Nephron progenitor cell (in vitro differentiated cells): ENCODE results near the gene ATP9A.
"Not testable (repeated sequence)": the region's sequence is repeated elsewhere in the genome, so short reads cannot be mapped to it uniquely, and the experiment has no call there.

Source experiments
- DNase-seq: peaks from one replicate; pipeline ENCODE4 v3.0.0; 2021
- H3K27ac Mint-ChIP-seq: 2 replicates; pipeline ENCODE4 v1.8.0; 2021; ENCODE audit warnings: mild to moderate bottlenecking, moderate library complexity, mixed read lengths
- H3K27me3 Mint-ChIP-seq: 2 replicates; pipeline ENCODE4 v1.8.0; 2021; ENCODE audit warnings: mild to moderate bottlenecking, low read depth, mixed read lengths; ENCODE audit not compliant: poor library complexity
- H3K36me3 Mint-ChIP-seq: 2 replicates; pipeline ENCODE4 v1.8.0; 2021; ENCODE audit warnings: low read depth, mixed read lengths
- H3K4me1 Mint-ChIP-seq: 2 replicates; pipeline ENCODE4 v1.8.0; 2021; ENCODE audit warnings: mixed read lengths
- H3K4me3 Mint-ChIP-seq: 2 replicates; pipeline ENCODE4 v1.8.0; 2021; ENCODE audit warnings: mild to moderate bottlenecking, moderate library complexity, mixed read lengths
- H3K9me3 Mint-ChIP-seq: 2 replicates; pipeline ENCODE4 v1.8.0; 2021; ENCODE audit warnings: mild to moderate bottlenecking, moderate library complexity, mixed read lengths
- TF ChIP-seq, protein P1 (sequence below): fragments of 200-600 bp; sonication (generic); IDR thresholded peaks from 2 replicates; pipeline ENCODE4 v1.5.0; 2021; ENCODE audit warnings: antibody characterized with exemption

The ATP9A gene

DNA sequence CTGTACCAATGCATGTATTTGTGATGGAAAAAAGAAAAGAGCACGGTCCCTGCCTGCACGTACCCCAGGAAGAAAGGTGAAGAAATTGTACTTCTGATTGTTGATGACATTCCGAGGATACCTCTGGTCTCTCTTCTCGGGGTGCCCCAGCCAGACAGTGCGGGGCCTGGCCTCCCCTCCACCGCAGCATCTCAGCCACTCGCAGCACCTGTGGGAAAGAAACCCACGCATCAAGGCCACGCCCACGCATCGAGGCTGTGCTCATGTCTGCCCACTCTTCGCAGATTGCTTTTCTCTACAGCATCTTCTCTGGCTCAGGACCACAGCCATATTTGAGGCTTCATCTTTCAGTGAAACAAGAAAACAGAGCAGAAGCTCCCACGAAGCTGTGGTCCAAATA, 38.4 kb downstream of the ATP9A start:
- H3K9me3 Mint-ChIP-seq = no peaks in the 10 kb centered on the region
- H3K36me3 Mint-ChIP-seq = peaks cover 10% of the 10 kb centered on the region
- H3K27me3 Mint-ChIP-seq = no peaks in the 10 kb centered on the region
- peaks cover 20% of the 10 kb centered on the region for H3K4me1 Mint-ChIP-seq
- DNase-seq = no peak
- H3K4me3 Mint-ChIP-seq = no peak overlapping the region
- no peak overlapping the region for H3K27ac Mint-ChIP-seq
- TF ChIP-seq, protein P1, sequence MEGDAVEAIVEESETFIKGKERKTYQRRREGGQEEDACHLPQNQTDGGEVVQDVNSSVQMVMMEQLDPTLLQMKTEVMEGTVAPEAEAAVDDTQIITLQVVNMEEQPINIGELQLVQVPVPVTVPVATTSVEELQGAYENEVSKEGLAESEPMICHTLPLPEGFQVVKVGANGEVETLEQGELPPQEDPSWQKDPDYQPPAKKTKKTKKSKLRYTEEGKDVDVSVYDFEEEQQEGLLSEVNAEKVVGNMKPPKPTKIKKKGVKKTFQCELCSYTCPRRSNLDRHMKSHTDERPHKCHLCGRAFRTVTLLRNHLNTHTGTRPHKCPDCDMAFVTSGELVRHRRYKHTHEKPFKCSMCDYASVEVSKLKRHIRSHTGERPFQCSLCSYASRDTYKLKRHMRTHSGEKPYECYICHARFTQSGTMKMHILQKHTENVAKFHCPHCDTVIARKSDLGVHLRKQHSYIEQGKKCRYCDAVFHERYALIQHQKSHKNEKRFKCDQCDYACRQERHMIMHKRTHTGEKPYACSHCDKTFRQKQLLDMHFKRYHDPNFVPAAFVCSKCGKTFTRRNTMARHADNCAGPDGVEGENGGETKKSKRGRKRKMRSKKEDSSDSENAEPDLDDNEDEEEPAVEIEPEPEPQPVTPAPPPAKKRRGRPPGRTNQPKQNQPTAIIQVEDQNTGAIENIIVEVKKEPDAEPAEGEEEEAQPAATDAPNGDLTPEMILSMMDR = no peak

DNA sequence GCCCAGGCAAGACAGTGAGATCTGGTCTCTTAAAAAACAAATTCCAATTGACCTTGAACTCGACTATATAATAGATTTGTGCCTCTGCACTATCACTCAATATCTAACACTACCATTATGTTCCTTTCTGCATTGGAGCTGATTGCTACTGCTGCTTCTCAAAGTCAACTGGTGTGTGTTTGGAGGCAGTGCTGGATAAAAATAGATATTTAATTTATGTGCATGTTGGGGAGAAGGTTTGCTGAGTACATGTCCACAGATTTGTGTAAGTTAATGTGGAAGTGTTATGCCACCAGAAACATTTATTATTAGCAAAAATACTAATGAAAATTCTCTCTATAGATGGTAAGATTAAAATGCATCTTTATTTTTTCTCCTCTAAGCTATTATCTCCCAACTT, 39.5 kb downstream of the ATP9A start:
- TF ChIP-seq, protein P1 = no peak
- Mint-ChIP-seq H3K27ac (no peak overlapping the region), H3K27me3 (no peaks in the 10 kb centered on the region), H3K36me3 (peaks cover 17% of the 10 kb centered on the region), H3K4me3 (no peak overlapping the region), H3K4me1 (peaks cover 20% of the 10 kb centered on the region), H3K9me3 (peaks cover 5% of the 10 kb centered on the region)
- DNase-seq = no peak

DNA sequence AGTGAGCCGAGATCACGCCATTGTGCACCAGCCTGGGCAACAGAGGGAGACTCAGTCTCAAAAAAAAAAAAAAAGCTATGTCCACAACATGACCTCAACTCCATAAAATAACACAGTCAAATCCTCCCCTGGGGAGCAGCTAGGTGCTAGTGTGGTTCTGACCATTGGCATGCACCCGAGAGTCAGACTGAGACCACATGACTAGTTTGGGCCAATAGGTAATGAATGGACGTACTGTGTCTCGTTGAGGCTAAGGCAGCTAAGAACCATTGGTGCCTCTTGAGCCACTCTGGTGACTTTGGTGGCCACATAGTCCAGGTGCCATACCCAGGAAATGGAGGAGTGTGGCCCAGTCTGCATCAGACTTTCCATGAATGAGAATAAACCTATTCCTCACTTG, 40.3 kb downstream of the ATP9A start:
- no peak overlapping the region for H3K27ac Mint-ChIP-seq
- peaks cover 21% of the 10 kb centered on the region for H3K36me3 Mint-ChIP-seq
- H3K27me3 Mint-ChIP-seq = no peaks in the 10 kb centered on the region
- H3K4me3 Mint-ChIP-seq = no peak overlapping the region
- H3K9me3 Mint-ChIP-seq = peaks cover 7% of the 10 kb centered on the region
- DNase-seq = no peak
- H3K4me1 Mint-ChIP-seq = peaks cover 20% of the 10 kb centered on the region
- TF ChIP-seq, protein P1 = no peak

DNA sequence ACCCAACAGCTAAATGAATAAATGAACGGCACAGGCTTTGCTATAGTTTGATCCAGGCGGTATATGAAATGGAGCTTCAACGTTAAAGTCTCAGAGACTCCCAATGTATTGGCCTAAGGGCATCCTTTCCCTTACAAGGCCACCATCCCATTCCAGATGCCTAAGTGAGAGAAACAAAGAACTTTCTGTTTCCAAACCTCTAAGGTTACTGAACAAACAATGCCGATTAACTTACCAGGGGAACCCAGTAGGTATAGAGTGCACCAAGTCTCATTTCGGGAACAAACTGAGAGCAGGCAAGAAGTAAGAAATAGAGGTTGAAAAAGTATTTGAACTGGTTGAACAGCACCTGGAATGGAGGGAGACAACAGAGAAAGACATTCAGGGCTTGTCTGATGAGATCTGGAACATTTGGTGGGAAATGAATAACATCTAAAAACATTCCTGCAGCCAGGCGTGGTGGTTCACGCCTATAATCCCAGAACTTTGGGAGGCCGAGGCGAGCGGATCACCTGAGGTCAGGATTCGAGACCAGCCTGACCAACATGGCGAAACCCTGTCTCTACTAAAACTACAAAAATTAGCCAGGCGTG, 42.5 kb downstream of the ATP9A start:
- no peak for DNase-seq
- no peak overlapping the region for H3K4me3 Mint-ChIP-seq
- peaks cover 21% of the 10 kb centered on the region for H3K4me1 Mint-ChIP-seq
- TF ChIP-seq, protein P1 = no peak
- peak overlapping the region; percentile 82 for H3K27ac Mint-ChIP-seq
- H3K9me3 Mint-ChIP-seq = peaks cover 13% of the 10 kb centered on the region
- no peaks in the 10 kb centered on the region for H3K27me3 Mint-ChIP-seq
- H3K36me3 Mint-ChIP-seq = peaks cover 33% of the 10 kb centered on the region

DNA sequence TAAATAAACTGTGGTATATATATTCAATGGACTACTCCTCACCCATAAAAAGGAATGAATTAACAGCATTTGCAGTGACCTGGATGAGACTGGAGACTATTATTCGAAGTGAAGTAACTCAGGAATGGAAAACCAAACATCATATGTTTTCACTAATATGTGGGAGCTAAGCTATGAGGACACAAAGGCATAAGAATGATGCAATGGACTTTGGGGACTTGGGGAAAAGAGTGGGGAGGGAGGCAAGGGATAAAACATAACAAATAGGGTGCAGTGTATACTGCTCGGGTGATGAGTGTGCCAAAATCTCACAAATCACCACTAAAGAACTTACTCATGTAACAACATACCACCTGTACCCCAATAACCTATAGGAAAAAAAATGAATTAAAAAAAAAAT, 45.2 kb downstream of the ATP9A start:
- not testable (repeated sequence) for H3K4me3 Mint-ChIP-seq, H3K27me3 Mint-ChIP-seq, DNase-seq
- peak overlapping the region; percentile 31 for H3K27ac Mint-ChIP-seq
- H3K4me1 Mint-ChIP-seq = peaks cover 21% of the 10 kb centered on the region
- peaks cover 32% of the 10 kb centered on the region for H3K36me3 Mint-ChIP-seq
- peaks cover 13% of the 10 kb centered on the region for H3K9me3 Mint-ChIP-seq

DNA sequence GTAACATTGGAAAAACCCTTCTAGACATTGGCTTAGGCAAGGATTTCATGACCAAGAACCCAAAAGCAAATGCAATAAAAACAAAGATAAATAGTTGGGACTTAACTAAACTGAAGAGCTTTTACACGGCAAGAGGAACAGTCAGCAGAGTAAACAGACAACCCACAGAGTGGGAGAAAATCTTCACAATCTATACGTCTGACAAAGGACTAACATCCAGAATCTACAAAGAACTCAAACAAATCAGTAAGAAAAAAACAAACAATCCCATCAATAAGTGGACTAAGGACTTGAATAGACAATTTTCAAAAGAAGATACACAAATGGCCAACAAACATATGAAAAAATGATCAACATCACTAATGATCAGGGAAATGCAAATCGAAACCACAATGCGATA, 45.9 kb downstream of the ATP9A start:
- Mint-ChIP-seq H3K4me1 (peaks cover 21% of the 10 kb centered on the region), H3K9me3 (peaks cover 13% of the 10 kb centered on the region), H3K36me3 (peaks cover 34% of the 10 kb centered on the region), H3K27ac (peak overlapping the region; percentile 60)
- not testable (repeated sequence) for H3K4me3 Mint-ChIP-seq, DNase-seq, H3K27me3 Mint-ChIP-seq

DNA sequence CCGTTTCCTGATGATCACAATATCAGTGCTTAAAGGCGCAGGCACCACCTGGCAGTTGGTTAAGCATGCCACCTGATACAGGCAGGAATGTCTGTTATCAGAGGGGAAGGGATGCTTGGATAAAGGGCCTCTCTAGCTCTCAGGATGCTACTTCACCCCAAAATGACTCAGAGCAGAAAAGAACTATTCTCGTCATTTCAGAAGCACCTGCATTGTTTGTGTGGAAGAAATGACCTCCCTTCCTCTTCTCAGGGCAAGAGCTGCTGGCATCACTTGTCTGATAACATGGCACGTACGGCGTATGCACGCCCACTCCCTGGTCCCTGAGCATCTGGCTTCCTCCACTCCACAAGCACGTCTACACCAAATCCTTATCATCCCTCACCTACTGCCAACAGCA, 47.3 kb downstream of the ATP9A start:
- no peak for DNase-seq
- H3K4me1 Mint-ChIP-seq = peaks cover 24% of the 10 kb centered on the region
- H3K27me3 Mint-ChIP-seq = no peaks in the 10 kb centered on the region
- H3K36me3 Mint-ChIP-seq = peaks cover 33% of the 10 kb centered on the region
- H3K4me3 Mint-ChIP-seq = no peak overlapping the region
- no peak overlapping the region for H3K27ac Mint-ChIP-seq
- TF ChIP-seq, protein P1 = no peak
- peaks cover 13% of the 10 kb centered on the region for H3K9me3 Mint-ChIP-seq
